Measurements from ENCODE around the gene NSL1. TPM values are rescaled to one million over a fixed set of nuclear protein-coding genes. Genes with fewer than 3 reads are reported as not detected.
A peak's percentile ranks its signal among the peaks of the same experiment; 100 is the strongest.

Gene NSL1
- total and polyA plus RNA-seq, 9 of the 15 experiments (the other 6 are each of a cell fraction or from before 2014, with no cell fraction given) = 53.5 to 108 (median 59.1) TPM

GRCh38 chr1:212782422-212783154 is 9.0 kb downstream of the NSL1 start (continued):
- TF ChIP-seq, protein P1, sequence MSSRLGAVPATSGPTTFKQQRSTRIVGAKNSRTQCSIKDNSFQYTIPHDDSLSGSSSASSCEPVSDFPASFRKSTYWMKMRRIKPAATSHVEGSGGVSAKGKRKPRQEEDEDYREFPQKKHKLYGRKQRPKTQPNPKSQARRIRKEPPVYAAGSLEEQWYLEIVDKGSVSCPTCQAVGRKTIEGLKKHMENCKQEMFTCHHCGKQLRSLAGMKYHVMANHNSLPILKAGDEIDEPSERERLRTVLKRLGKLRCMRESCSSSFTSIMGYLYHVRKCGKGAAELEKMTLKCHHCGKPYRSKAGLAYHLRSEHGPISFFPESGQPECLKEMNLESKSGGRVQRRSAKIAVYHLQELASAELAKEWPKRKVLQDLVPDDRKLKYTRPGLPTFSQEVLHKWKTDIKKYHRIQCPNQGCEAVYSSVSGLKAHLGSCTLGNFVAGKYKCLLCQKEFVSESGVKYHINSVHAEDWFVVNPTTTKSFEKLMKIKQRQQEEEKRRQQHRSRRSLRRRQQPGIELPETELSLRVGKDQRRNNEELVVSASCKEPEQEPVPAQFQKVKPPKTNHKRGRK (tag; IDR thresholded peaks at IDR 0.05) = no peak
- TF ChIP-seq ETV5 (CRISPR knock-in tag; IDR thresholded peaks at IDR 0.05; ENCODE audit: low read depth) (no peak), REST (IDR thresholded peaks at IDR 0.05; ENCODE audit: borderline replicate concordance) (peak; percentile 69; the same call in 1 of the 2 replicates), REST (CRISPR knock-in tag; IDR thresholded peaks at IDR 0.05; ENCODE audit: low read depth) (no peak), GATAD2B (IDR thresholded peaks at IDR 0.05; ENCODE audit: borderline replicate concordance) (0 out of 2 replicates have a peak, but pooled peaks have one; percentile 39), ATF7 (IDR thresholded peaks at IDR 0.05) (no peak), NR0B1 (IDR thresholded peaks at IDR 0.05; ENCODE audit: partially characterized antibody) (no peak), CEBPZ (IDR thresholded peaks at IDR 0.05; ENCODE audit: borderline replicate concordance, low read depth, low read length) (no peak), ZNF133 (CRISPR knock-in tag; IDR thresholded peaks at IDR 0.05) (no peak)
- TF ChIP-seq, protein P2, sequence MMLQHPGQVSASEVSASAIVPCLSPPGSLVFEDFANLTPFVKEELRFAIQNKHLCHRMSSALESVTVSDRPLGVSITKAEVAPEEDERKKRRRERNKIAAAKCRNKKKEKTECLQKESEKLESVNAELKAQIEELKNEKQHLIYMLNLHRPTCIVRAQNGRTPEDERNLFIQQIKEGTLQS (IDR thresholded peaks at IDR 0.05) = peak; percentile 57; the same call in 1 of the 2 replicates
- TF ChIP-seq, protein P2 (CRISPR knock-in tag; conservative IDR thresholded peaks at IDR 0.05) = peak; percentile 17; the same call in 1 of the 2 replicates

All from K562 (cell line).